ENCODE measurements around the gene KCNB1. TPM values are rescaled to one million over a fixed set of nuclear protein-coding genes. Genes with fewer than 3 reads are reported as not detected.

The KCNB1 gene
- total RNA-seq, 3 donors from 2014 or later: 0.05 TPM; not detected in 1

DNA sequence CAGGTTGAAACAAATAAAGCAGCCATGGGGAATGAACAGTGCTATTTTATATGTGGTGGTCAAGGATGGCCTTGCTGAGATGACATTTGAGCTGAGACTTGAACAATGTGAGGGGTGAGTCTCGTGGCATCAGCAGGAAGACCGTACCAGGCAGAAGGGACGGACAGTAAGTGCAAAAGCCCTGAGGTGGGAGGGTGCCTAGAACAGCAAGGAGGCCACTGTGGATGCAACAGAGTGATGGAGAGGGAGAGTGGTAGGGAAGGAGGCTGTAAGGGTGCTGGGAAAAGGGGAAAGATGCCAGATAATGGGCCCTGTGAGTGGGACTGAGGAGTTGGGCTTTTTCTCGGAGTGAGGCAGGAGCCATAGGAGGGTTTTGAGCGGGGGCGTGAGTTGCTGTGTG is 11.5 kb downstream of the KCNB1 start:
- H3K9me3 Mint-ChIP-seq: no peaks in the 10 kb centered on the region
- no peak for ATAC-seq

DNA sequence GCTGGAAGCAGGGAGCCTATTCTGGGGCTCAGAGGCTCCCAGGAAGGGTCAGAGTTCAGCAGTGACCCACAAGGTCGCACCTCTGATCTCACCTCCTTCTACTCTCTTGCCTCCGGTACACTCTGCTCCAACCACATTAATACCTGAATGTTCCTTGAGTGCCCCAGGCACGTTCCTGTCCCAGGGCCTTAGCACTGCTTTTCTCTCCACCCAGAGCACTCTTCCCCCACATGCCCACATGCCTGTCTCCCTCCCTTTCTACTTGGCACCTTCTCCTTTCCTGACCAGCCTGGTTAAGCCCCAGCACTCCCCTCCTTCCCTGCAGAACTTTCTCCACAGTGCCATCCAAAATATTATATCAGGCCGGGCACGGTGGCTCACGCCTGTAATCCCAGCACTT is 13.4 kb downstream of the KCNB1 start:
- ATAC-seq (no peak), DNase-seq (no peak)
- no peaks in the 10 kb centered on the region for H3K4me1 Mint-ChIP-seq (ENCODE audit: low read depth)
- peaks cover 29% of the 10 kb centered on the region for H3K27me3 Mint-ChIP-seq (ENCODE audit: low read depth)
- no peaks in the 10 kb centered on the region for H3K9me3 Mint-ChIP-seq
- no peaks in the 10 kb centered on the region for H3K36me3 Mint-ChIP-seq (ENCODE audit: insufficient read depth)
- no peak overlapping the region for H3K4me3 Mint-ChIP-seq

More for the DNA sequence above, 11.5 kb downstream of the KCNB1 start:
- no peak for DNase-seq
- H3K27me3 Mint-ChIP-seq (ENCODE audit: low read depth): peaks cover 38% of the 10 kb centered on the region
- H3K4me3 Mint-ChIP-seq: no peak overlapping the region
- no peaks in the 10 kb centered on the region for H3K4me1 Mint-ChIP-seq (ENCODE audit: low read depth)
- no peaks in the 10 kb centered on the region for H3K36me3 Mint-ChIP-seq (ENCODE audit: insufficient read depth)

DNA sequence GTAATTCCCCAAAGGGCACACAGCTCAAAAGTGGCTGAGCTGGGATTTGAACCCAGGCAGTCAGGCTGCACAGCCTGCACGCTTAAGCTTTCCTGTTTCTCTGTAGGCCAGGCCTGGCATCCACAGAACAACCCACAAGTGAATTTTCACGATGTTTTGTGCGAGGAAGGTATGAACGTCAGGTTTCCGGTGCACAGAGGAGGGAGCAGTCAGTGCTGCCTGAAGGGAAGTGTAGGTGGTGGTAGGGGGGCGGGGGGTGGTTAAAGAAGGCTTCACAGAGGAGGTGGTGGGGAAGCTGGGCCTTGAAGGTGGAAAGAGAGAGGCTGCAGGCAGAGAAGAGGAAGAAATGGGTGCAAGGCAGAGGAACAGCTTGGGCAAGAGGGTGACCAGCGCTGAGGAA is 14.1 kb downstream of the KCNB1 start:
- H3K27me3 Mint-ChIP-seq (ENCODE audit: low read depth): peaks cover 29% of the 10 kb centered on the region

DNA sequence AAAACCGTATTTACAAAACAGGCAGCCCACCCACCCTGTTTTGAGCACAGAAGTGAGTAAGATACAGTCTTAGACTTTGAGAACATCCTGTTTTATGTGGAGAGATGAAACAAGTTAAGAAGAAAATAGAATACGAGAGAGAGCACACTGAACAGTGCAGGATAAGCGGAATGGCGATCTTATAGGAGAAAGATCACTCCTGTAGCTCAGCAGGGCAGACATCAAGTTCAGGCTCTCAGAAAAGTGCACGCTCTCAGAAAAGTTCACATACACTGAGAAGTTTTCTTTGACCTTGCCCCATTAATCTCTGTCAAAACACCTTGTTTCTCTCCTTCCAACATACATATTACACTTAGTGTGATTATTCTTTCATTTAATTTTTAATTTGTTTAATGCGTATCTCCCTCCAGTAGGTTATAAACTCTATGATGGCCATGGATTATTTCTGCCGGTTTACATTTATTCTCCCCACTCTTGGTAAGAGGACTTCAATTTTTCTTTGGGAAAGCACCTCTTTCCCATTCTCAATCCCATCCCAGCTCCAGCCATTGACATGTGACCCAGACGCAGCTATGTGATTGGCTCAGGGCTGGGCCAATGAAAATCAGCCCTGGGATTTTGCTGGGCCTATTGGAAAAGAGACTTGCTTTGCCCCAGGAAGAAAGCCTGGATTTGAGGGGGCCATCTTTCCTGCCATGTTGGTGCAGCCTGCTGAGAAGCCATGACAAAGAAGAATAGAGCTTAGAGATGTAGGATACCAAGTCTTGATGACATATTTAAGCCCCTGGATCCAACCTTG is 16.2 kb downstream of the KCNB1 start:
- no peaks in the 10 kb centered on the region for H3K9me3 Mint-ChIP-seq
- peaks cover 32% of the 10 kb centered on the region for H3K27me3 Mint-ChIP-seq (ENCODE audit: low read depth)
- DNase-seq (no peak), ATAC-seq (no peak)
- no peaks in the 10 kb centered on the region for H3K4me1 Mint-ChIP-seq (ENCODE audit: low read depth)
- no peaks in the 10 kb centered on the region for H3K36me3 Mint-ChIP-seq (ENCODE audit: insufficient read depth)
- no peak overlapping the region for H3K4me3 Mint-ChIP-seq

More for the DNA sequence above, 14.1 kb downstream of the KCNB1 start:
- no peak for ATAC-seq
- DNase-seq: no peak
- H3K4me3 Mint-ChIP-seq: no peak overlapping the region
- no peaks in the 10 kb centered on the region for H3K36me3 Mint-ChIP-seq (ENCODE audit: insufficient read depth)
- no peaks in the 10 kb centered on the region for H3K4me1 Mint-ChIP-seq (ENCODE audit: low read depth)
- no peaks in the 10 kb centered on the region for H3K9me3 Mint-ChIP-seq

DNA sequence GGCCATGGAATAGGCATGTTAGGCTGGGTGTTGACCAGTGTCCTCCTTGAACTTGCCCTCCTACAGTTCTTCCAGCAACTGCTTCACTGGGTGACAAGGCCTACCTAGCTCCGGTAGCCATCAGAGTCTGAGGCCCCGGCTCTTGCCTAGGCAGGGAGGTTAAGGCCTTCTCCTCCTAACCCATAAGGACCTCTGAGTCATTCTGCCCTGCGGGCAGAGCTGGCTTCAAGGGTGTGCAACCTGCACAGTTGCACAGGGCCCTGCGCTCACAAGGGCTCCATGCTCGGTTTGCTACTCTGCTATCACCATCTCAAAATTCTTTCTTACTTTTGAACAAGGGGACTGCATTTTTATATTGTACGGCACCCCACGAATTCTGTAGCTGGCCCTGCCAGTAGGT is 17.9 kb downstream of the KCNB1 start:
- peaks cover 25% of the 10 kb centered on the region for H3K27me3 Mint-ChIP-seq (ENCODE audit: low read depth)
- ATAC-seq: no peak
- no peak overlapping the region for H3K4me3 Mint-ChIP-seq

DNA sequence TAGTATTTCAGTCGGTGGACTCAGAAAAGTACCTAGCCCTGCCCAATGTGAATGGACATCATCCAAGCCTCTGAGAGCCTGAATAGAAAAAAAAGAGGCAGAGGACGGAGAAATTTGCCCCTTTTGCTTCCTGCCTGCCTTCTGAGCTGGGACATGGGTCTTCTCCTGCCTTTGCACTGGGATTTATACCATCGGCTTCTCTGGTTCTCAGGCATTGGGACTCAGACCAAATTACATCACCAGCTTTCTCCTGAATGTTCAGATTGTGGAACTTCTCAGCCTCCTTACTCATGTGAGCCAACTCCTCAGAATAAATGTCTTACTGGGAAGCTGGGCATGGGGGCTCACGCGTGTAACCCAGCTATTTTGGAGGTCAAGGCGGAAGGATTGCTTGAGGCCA is 19.8 kb downstream of the KCNB1 start:
- no peak for ATAC-seq
- Mint-ChIP-seq H3K9me3 (no peaks in the 10 kb centered on the region), H3K4me1 (ENCODE audit: low read depth) (no peaks in the 10 kb centered on the region), H3K4me3 (no peak overlapping the region), H3K36me3 (ENCODE audit: insufficient read depth) (no peaks in the 10 kb centered on the region), H3K27me3 (ENCODE audit: low read depth) (peaks cover 24% of the 10 kb centered on the region)
- no peak for DNase-seq

More for the DNA sequence above, 17.9 kb downstream of the KCNB1 start:
- Mint-ChIP-seq H3K4me1 (ENCODE audit: low read depth) (no peaks in the 10 kb centered on the region), H3K36me3 (ENCODE audit: insufficient read depth) (no peaks in the 10 kb centered on the region), H3K9me3 (no peaks in the 10 kb centered on the region)
- no peak for DNase-seq

DNA sequence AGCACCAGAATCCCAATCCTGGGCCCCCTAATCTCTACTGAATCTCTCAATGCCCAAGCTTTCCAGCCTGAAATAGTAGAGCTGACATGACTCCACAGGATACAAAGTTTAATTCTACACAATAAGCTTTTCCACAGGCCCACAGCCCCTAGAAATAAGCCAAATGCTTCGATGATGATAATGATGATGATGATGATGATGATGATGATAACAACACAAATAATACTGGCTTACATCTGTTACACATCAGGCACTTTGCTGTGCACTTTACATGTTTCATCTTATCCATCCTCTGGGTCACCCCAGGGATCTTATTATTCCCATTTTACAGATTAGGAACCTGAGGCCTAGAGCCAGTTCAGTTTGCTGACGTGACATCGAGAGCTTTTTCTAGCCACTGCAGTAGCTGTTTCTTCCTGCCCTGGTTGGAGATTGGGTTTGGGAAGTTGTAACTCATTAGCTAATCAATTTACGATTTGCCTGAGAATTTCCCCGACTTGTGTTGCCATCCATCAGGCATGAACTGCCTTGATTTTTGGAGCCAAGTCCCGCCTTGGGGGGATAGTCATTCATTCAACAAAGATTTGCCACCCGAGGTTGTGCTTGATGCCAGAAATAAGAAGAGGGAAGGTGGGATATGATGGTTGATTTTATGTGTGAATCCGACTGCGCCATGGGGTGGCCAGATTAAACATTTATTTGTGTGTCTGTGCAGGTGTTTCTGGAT is 20.4 kb downstream of the KCNB1 start:
- H3K4me1 Mint-ChIP-seq (ENCODE audit: low read depth): no peaks in the 10 kb centered on the region
- H3K9me3 Mint-ChIP-seq: no peaks in the 10 kb centered on the region
- ATAC-seq: no peak
- no peak overlapping the region for H3K4me3 Mint-ChIP-seq
- no peak for DNase-seq
- peaks cover 24% of the 10 kb centered on the region for H3K27me3 Mint-ChIP-seq (ENCODE audit: low read depth)
- H3K36me3 Mint-ChIP-seq (ENCODE audit: insufficient read depth): no peaks in the 10 kb centered on the region

DNA sequence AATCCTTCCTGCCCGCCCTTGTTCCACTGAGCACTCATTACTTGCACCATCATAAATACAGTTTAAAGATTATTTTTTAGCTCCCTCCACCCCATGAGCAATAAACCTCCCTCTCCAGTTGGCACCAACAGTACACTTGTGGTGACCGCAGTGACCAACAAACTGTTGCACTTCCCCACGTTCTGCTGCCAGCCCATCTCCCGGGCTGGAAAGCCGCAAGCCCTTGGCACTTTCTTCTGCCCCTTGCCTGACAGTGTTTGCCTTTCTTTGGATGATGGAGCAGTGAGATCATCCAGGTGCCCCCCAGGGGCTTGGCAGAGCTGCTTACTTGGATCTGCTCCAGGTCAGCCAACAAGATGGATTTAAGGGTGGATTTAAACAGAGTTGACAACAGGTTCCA is 21.6 kb downstream of the KCNB1 start:
- no peak for ATAC-seq
- Mint-ChIP-seq H3K9me3 (no peaks in the 10 kb centered on the region), H3K4me3 (no peak overlapping the region), H3K27me3 (ENCODE audit: low read depth) (peaks cover 32% of the 10 kb centered on the region), H3K36me3 (ENCODE audit: insufficient read depth) (no peaks in the 10 kb centered on the region), H3K4me1 (ENCODE audit: low read depth) (no peaks in the 10 kb centered on the region)
- no peak for DNase-seq

DNA sequence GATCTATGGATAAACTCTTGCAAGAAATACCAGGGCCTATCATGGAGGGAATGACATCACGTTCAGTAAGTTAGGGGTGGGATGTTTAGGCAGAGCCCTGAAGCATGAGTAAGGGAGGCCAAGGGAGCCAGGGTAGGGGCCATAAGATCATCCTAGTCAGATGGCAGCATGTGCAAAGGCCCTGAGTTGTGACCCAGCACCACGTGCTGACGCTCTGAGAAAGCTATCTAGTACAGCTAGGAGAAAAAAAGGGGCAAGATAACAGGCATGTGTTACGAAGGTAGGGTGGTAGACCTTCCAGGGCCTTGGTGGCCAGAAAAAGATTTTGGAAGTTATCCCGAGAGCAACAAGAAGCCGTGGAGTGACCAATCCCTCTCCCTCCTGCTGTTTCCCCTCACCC is 22.3 kb downstream of the KCNB1 start:
- DNase-seq: no peak
- Mint-ChIP-seq H3K27me3 (ENCODE audit: low read depth) (peaks cover 34% of the 10 kb centered on the region), H3K36me3 (ENCODE audit: insufficient read depth) (no peaks in the 10 kb centered on the region), H3K4me1 (ENCODE audit: low read depth) (no peaks in the 10 kb centered on the region), H3K4me3 (no peak overlapping the region), H3K9me3 (no peaks in the 10 kb centered on the region)
- no peak for ATAC-seq

DNA sequence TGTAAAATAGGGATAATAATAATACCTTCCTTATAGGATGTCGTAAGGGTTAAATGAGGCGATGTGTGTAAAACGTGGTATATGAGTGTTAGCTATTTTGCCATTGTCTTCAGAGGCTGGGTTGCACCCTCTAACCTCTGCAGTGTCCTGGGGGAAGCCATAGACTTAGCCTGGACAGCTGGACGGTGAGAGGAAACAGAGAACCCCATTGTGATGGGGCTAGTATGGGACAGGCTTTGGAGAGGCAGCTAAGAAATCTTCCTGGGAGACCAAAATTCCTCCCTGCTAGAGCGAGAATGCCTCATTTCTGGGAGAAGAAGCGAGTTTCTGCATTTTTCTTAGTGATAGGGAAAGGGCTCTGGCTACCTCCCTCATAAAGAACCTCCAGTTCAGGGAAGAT is 22.8 kb downstream of the KCNB1 start:
- Mint-ChIP-seq H3K9me3 (no peaks in the 10 kb centered on the region), H3K36me3 (ENCODE audit: insufficient read depth) (no peaks in the 10 kb centered on the region), H3K27me3 (ENCODE audit: low read depth) (peaks cover 32% of the 10 kb centered on the region)

DNA sequence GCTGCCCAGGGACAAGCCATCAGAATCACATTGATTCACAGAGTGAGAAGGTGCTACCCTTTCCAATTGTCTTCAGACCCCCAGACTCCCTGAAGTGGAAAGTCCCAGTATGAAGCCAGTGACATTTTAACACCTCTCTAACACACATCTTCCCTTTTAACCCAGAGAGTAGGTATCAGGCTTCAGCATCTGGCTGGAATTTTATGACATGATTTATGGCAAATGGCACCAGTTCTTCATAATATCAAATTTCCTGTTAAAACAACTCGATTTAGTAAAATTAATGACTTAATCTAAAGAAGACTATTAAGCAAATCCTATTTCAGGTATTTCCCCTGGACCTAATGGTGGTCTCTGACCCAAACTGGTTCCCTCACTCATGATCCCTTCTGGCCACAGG is 25.0 kb downstream of the KCNB1 start:
- Mint-ChIP-seq H3K36me3 (ENCODE audit: insufficient read depth) (no peaks in the 10 kb centered on the region), H3K4me3 (no peak overlapping the region), H3K4me1 (ENCODE audit: low read depth) (no peaks in the 10 kb centered on the region), H3K9me3 (no peaks in the 10 kb centered on the region), H3K27me3 (ENCODE audit: low read depth) (peaks cover 37% of the 10 kb centered on the region)
- DNase-seq: no peak
- no peak for ATAC-seq

More for the DNA sequence above, 22.8 kb downstream of the KCNB1 start:
- no peak for ATAC-seq
- no peak for DNase-seq
- no peak overlapping the region for H3K4me3 Mint-ChIP-seq
- no peaks in the 10 kb centered on the region for H3K4me1 Mint-ChIP-seq (ENCODE audit: low read depth)

DNA sequence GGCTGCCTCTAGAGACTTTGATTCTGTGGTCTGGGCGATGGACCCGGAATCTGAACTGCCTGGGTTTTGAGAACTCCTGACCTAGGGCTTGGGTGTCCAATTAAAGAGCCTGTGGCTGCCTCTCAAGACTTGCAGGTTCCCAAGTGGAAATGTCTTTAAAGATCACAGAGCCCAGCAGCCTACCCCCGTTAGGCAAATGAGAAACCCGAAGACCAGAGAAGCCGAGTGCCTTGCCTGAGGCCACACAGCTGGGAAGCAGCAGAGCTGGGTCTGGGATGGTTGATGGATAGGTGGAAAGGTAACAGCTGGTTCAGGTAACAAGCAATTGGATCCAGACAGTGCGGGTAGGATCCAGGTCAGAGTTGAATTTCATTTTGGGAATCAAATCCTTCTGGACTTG is 25.8 kb downstream of the KCNB1 start:
- H3K36me3 Mint-ChIP-seq (ENCODE audit: insufficient read depth): no peaks in the 10 kb centered on the region
- ATAC-seq: no peak
- no peak overlapping the region for H3K4me3 Mint-ChIP-seq
- peaks cover 34% of the 10 kb centered on the region for H3K27me3 Mint-ChIP-seq (ENCODE audit: low read depth)
- H3K4me1 Mint-ChIP-seq (ENCODE audit: low read depth): no peaks in the 10 kb centered on the region
- DNase-seq: no peak
- no peaks in the 10 kb centered on the region for H3K9me3 Mint-ChIP-seq

DNA sequence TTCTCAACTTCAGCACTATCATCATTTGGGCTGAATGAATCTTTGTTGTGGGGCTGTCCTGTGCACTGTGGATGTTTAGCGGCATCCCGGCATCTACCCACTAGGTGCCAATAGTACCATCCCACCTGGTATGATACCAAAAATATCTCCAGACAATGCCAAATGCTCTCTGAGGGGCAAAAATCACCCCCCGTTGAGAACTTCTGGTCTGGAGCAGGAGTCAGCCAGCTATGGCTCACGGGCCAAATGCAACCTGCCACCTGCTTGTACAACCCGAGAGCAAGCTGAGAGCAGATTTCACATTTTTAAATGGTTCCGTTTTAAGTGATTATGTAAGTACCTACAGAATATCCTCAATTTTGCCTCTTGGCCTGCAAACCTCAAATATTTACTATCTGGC is 26.8 kb downstream of the KCNB1 start:
- Mint-ChIP-seq H3K9me3 (no peaks in the 10 kb centered on the region), H3K4me1 (ENCODE audit: low read depth) (no peaks in the 10 kb centered on the region), H3K36me3 (ENCODE audit: insufficient read depth) (no peaks in the 10 kb centered on the region), H3K4me3 (no peak overlapping the region), H3K27me3 (ENCODE audit: low read depth) (peaks cover 26% of the 10 kb centered on the region)
- no peak for ATAC-seq
- DNase-seq: no peak

DNA sequence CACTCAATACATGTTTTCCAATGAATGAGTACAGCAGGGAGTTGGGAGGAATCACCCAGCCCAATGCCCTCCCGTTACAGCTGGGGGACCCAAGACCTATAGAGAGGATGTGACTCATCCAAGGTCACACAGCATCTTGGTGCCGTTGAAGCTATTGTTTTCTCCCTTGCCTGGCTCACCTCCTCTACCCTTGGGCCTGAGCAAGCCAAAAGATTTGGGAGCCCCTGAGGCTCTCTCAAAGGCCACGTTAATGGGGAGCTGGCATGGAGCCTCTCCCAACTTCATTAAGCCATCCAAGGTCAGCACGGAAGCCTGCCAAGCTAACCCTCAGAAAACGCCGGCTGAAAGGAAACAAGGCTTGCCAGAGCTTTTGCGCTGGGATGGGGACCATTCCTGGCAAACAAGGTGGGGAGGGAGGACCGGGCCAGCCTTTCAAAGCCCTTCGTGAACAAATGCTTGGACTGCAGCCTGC is 30.4 kb downstream of the KCNB1 start:
- no peaks in the 10 kb centered on the region for H3K4me1 Mint-ChIP-seq (ENCODE audit: low read depth)
- no peaks in the 10 kb centered on the region for H3K9me3 Mint-ChIP-seq

DNA sequence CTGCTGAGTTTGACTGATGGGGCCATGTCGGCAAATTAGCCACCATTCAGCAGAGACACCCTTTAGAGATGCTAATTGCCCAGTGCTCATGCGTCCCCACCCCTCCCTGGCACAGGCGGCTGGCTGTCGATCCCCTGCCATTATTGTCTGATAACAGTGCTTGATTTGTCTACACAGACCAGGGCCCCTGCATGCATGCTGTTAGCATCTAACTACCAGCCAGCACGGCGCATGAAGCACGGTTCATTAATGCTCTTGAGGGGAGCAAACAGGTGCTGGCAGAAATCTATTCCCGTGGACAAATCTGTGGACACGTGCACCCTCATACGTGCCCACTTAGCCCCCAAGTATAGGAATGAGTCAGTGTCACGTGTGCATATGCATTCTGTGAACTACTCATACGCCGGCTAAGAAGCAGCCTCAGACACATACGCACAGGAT is 32.2 kb downstream of the KCNB1 start:
- Mint-ChIP-seq H3K27me3 (ENCODE audit: low read depth) (peaks cover 39% of the 10 kb centered on the region), H3K4me1 (ENCODE audit: low read depth) (no peaks in the 10 kb centered on the region), H3K36me3 (ENCODE audit: insufficient read depth) (no peaks in the 10 kb centered on the region), H3K9me3 (no peaks in the 10 kb centered on the region), H3K4me3 (no peak overlapping the region)
- no peak for ATAC-seq
- DNase-seq: no peak

More for the DNA sequence above, 30.4 kb downstream of the KCNB1 start:
- H3K36me3 Mint-ChIP-seq (ENCODE audit: insufficient read depth): no peaks in the 10 kb centered on the region
- ATAC-seq (no peak), DNase-seq (no peak)
- H3K27me3 Mint-ChIP-seq (ENCODE audit: low read depth): peaks cover 35% of the 10 kb centered on the region
- H3K4me3 Mint-ChIP-seq: no peak overlapping the region
